ENCODE results near the gene UBE2I.

- TF ChIP-seq CTCF (IDR thresholded peaks at IDR 0.05) (no peak), POLR2A (IDR thresholded peaks at IDR 0.05) (no peak)
Measured at GRCh38 chr16:1340730-1341494, 31.5 kb downstream of the UBE2I start.
